Measurements from ENCODE around the gene HSPE1. TPM values are rescaled to one million over a fixed set of nuclear protein-coding genes. Genes with fewer than 3 reads are reported as not detected.

HSPE1 gene
- total RNA-seq, 1 experiment from 2014 or later = 372 TPM

GRCh38 chr2:197472166-197472565, 28.0 kb upstream of the HSPE1 start:
- H3K4me3 Mint-ChIP-seq = no peak overlapping the region
- no peak for TF ChIP-seq FOXP4 (CRISPR knock-in tag; IDR thresholded peaks at IDR 0.05)
- TF ChIP-seq ZNF423 (CRISPR knock-in tag; IDR thresholded peaks at IDR 0.05) = no peak
- TF ChIP-seq TP53 (CRISPR knock-in tag; IDR thresholded peaks at IDR 0.05) = no peak
- TF ChIP-seq HMGA2 (CRISPR knock-in tag; IDR thresholded peaks at IDR 0.05) = no peak
- no peak for TF ChIP-seq ZNF281 (CRISPR knock-in tag; IDR thresholded peaks at IDR 0.05)
- TF ChIP-seq PRDM15 (CRISPR knock-in tag; IDR thresholded peaks at IDR 0.05) = no peak
- TF ChIP-seq MAX (CRISPR knock-in tag; IDR thresholded peaks at IDR 0.05) = no peak
- no peaks in the 10 kb centered on the region for H3K27me3 Mint-ChIP-seq (ENCODE audit: low read depth)
- ChIA-PET CTCF (no interaction called here), POLR2A (interaction anchor here (0.7 kb wide), 1 partner anchor 10 kb away, joined by 5 read pairs; no protein-coding TSS in a partner anchor)
- no peak overlapping the region for H3K27ac Mint-ChIP-seq
- ATAC-seq = no peak
- H3K36me3 Mint-ChIP-seq = peaks cover 35% of the 10 kb centered on the region
- no peak for DNase-seq (ENCODE audit: low spot score)
- no peaks in the 10 kb centered on the region for H3K9me3 Mint-ChIP-seq
- H3K4me1 Mint-ChIP-seq = no peaks in the 10 kb centered on the region

GRCh38 chr2:197477797-197478196, 22.4 kb upstream of the HSPE1 start:
- Mint-ChIP-seq H3K4me3 (no peak overlapping the region), H3K27ac (no peak overlapping the region), H3K36me3 (peaks cover 37% of the 10 kb centered on the region), H3K4me1 (no peaks in the 10 kb centered on the region), H3K9me3 (no peaks in the 10 kb centered on the region), H3K27me3 (ENCODE audit: low read depth) (no peaks in the 10 kb centered on the region)
- ATAC-seq = no peak
- DNase-seq (ENCODE audit: low spot score) = no peak
- POLR2A ChIA-PET = no interaction called here
- CTCF ChIA-PET = no interaction called here
- no peak for TF ChIP-seq ATF3 (CRISPR knock-in tag; conservative IDR thresholded peaks at IDR 0.05)
- TF ChIP-seq GRHL2 (CRISPR knock-in tag; IDR thresholded peaks at IDR 0.05; ENCODE audit: insufficient replicate concordance, severe bottlenecking) = no peak
- no peak for TF ChIP-seq ZNF532 (CRISPR knock-in tag; IDR thresholded peaks at IDR 0.05; ENCODE audit: borderline replicate concordance)
- TF ChIP-seq ZNF121 (CRISPR knock-in tag; IDR thresholded peaks at IDR 0.05) = no peak
- TF ChIP-seq SMAD4 (CRISPR knock-in tag; IDR thresholded peaks at IDR 0.05) = no peak
- no peak for TF ChIP-seq ZNF416 (CRISPR knock-in tag; IDR thresholded peaks at IDR 0.05)
- no peak for TF ChIP-seq MXD4 (CRISPR knock-in tag; IDR thresholded peaks at IDR 0.05; ENCODE audit: borderline replicate concordance)
- TF ChIP-seq NR2C2 (CRISPR knock-in tag; IDR thresholded peaks at IDR 0.05) = no peak
- TF ChIP-seq KAT7 (CRISPR knock-in tag; IDR thresholded peaks at IDR 0.05; ENCODE audit: borderline replicate concordance) = no peak
- no peak for TF ChIP-seq CREM (CRISPR knock-in tag; IDR thresholded peaks at IDR 0.05)
- TF ChIP-seq PRRX2 (CRISPR knock-in tag; IDR thresholded peaks at IDR 0.05) = no peak
- TF ChIP-seq ZBTB21 (CRISPR knock-in tag; IDR thresholded peaks at IDR 0.05; ENCODE audit: borderline replicate concordance) = no peak
- no peak for TF ChIP-seq ATF2 (CRISPR knock-in tag; IDR thresholded peaks at IDR 0.05; ENCODE audit: borderline replicate concordance, low read depth)
